OCI-LY1 (cell line): ENCODE data around the gene RWDD3.

Experiments
- H2AFZ ChIP-seq: fragments of 200-600 bp; sonication (generic), shearing (Covaris generic); 2 replicates; pipeline ENCODE4 v1.6.0; 2014; ENCODE audit warnings: antibody characterized with exemption, mild to moderate bottlenecking, low read length
- H3F3A ChIP-seq: fragments of 200-600 bp; sonication (generic), shearing (Covaris generic); 2 replicates; pipeline ENCODE4 v1.6.0; 2014; ENCODE audit warnings: mild to moderate bottlenecking, antibody characterized with exemption, low read length, moderate library complexity; ENCODE audit not compliant: insufficient read depth
- H3K27ac ChIP-seq: fragments of 200-600 bp; sonication (generic); 2 replicates; pipeline ENCODE4 v1.5.1; 2014; ENCODE audit warnings: low read length, mixed run types, mild to moderate bottlenecking, low read depth; ENCODE audit not compliant: poor library complexity, severe bottlenecking
- H3K27me3 ChIP-seq: fragments of 200-600 bp; sonication (generic); 2 replicates; pipeline ENCODE4 v1.6.0; 2014; ENCODE audit warnings: antibody characterized with exemption, mild to moderate bottlenecking, low read length, moderate library complexity; ENCODE audit not compliant: insufficient read depth
- H3K36me3 ChIP-seq: fragments of 200-600 bp; sonication (generic); 2 replicates; pipeline ENCODE4 v1.6.1; 2014; ENCODE audit warnings: mild to moderate bottlenecking, antibody characterized with exemption, low read length, moderate library complexity, mixed read lengths; ENCODE audit not compliant: insufficient read depth
- H3K4me1 ChIP-seq: fragments of 200-600 bp; sonication (generic); 2 replicates; pipeline ENCODE4 v1.5.1; 2014; ENCODE audit warnings: mild to moderate bottlenecking, low read length, moderate library complexity; ENCODE audit not compliant: insufficient read depth, severe bottlenecking
- H3K4me2 ChIP-seq: fragments of 200-600 bp; sonication (generic), shearing (Covaris generic); 2 replicates; pipeline ENCODE4 v1.6.1; 2014; ENCODE audit warnings: low read length
- H3K4me3 ChIP-seq: fragments of 200-600 bp; sonication (generic); 2 replicates; pipeline ENCODE4 v1.5.1; 2014; ENCODE audit warnings: low read length, low read depth, mild to moderate bottlenecking, mixed read lengths; ENCODE audit not compliant: poor library complexity, severe bottlenecking
- H3K79me2 ChIP-seq: fragments of 200-600 bp; shearing (Covaris generic); 2 replicates; pipeline ENCODE4 v1.6.1; 2016; ENCODE audit warnings: mixed run types, low read length, mixed read lengths; ENCODE audit not compliant: insufficient read depth
- H3K9ac ChIP-seq: fragments of 200-600 bp; sonication (generic), shearing (Covaris generic); 2 replicates; pipeline ENCODE4 v1.6.1; 2014; ENCODE audit warnings: mild to moderate bottlenecking, low read length, mixed read lengths
- H3K9me2 ChIP-seq: fragments of 200-600 bp; sonication (generic), shearing (Covaris generic); 2 replicates; pipeline ENCODE4 v1.6.1; 2014; ENCODE audit warnings: low read depth, mild to moderate bottlenecking, low read length, mixed read lengths
- H3K9me3 ChIP-seq: fragments of 200-600 bp; shearing (Covaris generic); 2 replicates; pipeline ENCODE4 v1.6.1; 2014; ENCODE audit warnings: low read length, mixed read lengths
- H4K20me1 ChIP-seq: fragments of 200-600 bp; sonication (generic), shearing (Covaris generic); 2 replicates; pipeline ENCODE4 v1.6.0; 2016; ENCODE audit warnings: mild to moderate bottlenecking, low read length; ENCODE audit not compliant: insufficient read depth
- EZH2 ChIP-seq: fragments of 200-600 bp; sonication (generic), shearing (Covaris generic); IDR thresholded peaks from 2 replicates; pipeline ENCODE4 v1.8.0; 2017; ENCODE audit warnings: borderline replicate concordance, mixed run types, mild to moderate bottlenecking, antibody characterized with exemption, low read length, moderate library complexity, mixed read lengths
- TF ChIP-seq, protein P1 (sequence below): fragments of 200-600 bp; sonication (generic), shearing (Covaris generic); IDR thresholded peaks from 2 replicates; pipeline ENCODE4 v1.5.1; 2017; ENCODE audit warnings: mild to moderate bottlenecking, antibody characterized with exemption, low read length, moderate library complexity, mixed read lengths

The RWDD3 gene

DNA sequence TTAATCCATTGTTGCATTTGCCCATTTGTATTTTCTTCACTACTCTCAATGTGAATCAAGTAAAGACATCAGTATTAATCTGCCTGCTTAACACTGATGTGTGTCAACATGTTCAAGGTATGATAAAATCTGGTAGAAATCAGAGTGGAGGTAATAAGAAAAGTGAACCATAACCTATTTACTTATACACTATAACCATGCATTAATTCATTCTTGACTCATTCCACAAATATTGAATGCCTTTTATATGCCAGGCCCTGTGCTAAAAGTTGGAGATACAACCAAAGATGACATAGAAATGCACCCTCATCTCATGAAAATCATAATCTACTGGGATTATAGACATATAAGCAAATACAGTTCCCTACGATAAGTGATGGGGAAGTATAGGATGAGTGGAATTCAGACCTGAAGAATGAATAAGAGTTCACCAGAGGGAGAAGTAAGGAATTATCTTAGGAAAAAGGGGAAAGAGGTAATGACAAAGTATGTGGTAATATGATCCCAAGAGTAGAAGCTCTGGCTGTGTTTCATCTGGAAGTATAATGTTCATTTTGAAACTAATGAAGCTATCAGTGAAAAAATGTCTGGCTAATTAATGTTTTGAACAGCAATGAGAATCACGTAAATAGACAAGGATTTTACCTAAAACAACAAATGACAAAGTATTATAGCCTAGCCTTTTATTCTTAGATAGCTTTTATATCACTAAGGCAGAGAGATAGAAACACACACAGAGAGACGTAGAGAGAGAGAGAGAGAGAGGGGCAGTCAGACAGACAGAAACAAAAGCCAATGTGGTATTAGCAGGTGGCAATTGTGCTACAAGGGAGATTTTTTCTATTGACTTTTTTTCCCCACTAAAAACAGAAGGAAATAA, 7.0 kb upstream of the RWDD3 start:
- H3K27me3 ChIP-seq = no peaks in the 10 kb centered on the region
- H3K9ac ChIP-seq = no peak overlapping the region
- no peaks in the 10 kb centered on the region for H4K20me1 ChIP-seq
- no peak overlapping the region for H3K4me3 ChIP-seq
- H3K79me2 ChIP-seq = no peaks in the 10 kb centered on the region
- no peaks in the 10 kb centered on the region for H3K4me1 ChIP-seq
- no peaks in the 10 kb centered on the region for H3F3A ChIP-seq
- H3K36me3 ChIP-seq = no peaks in the 10 kb centered on the region
- H3K27ac ChIP-seq = no peak overlapping the region
- H3K4me2 ChIP-seq = no peak overlapping the region
- no peaks in the 10 kb centered on the region for H3K9me3 ChIP-seq
- TF ChIP-seq, protein P1, sequence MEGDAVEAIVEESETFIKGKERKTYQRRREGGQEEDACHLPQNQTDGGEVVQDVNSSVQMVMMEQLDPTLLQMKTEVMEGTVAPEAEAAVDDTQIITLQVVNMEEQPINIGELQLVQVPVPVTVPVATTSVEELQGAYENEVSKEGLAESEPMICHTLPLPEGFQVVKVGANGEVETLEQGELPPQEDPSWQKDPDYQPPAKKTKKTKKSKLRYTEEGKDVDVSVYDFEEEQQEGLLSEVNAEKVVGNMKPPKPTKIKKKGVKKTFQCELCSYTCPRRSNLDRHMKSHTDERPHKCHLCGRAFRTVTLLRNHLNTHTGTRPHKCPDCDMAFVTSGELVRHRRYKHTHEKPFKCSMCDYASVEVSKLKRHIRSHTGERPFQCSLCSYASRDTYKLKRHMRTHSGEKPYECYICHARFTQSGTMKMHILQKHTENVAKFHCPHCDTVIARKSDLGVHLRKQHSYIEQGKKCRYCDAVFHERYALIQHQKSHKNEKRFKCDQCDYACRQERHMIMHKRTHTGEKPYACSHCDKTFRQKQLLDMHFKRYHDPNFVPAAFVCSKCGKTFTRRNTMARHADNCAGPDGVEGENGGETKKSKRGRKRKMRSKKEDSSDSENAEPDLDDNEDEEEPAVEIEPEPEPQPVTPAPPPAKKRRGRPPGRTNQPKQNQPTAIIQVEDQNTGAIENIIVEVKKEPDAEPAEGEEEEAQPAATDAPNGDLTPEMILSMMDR = no peak
- no peak for TF ChIP-seq EZH2
- no peaks in the 10 kb centered on the region for H3K9me2 ChIP-seq
- H2AFZ ChIP-seq = no peak overlapping the region

DNA sequence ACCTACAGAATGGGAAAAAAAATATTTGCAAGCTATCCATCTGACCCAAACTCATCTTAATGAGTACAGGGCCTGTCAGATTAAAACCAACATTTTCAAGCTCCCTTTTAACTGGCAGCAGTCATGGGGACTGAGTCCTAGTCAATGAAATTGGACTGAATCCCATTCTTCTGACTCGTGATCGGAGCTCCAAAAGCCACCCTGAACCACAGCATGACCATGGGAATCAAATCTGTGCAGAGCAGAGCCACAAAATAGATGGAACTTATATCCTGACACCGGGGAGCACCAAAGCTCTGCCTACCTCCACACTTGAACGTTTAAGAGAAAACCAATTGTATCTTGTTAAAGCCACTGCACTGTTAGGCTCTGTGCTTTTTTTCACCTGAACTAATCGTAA, 5.0 kb upstream of the RWDD3 start:
- no peak overlapping the region for H3K4me3 ChIP-seq
- H2AFZ ChIP-seq = no peak overlapping the region
- H3K4me1 ChIP-seq = peaks cover 6% of the 10 kb centered on the region
- H4K20me1 ChIP-seq = no peaks in the 10 kb centered on the region
- no peak overlapping the region for H3K4me2 ChIP-seq
- H3K36me3 ChIP-seq = no peaks in the 10 kb centered on the region
- H3K9ac ChIP-seq = no peak overlapping the region
- TF ChIP-seq, protein P1 = no peak
- no peak for TF ChIP-seq EZH2
- no peaks in the 10 kb centered on the region for H3K79me2 ChIP-seq
- H3K9me2 ChIP-seq = no peaks in the 10 kb centered on the region
- no peaks in the 10 kb centered on the region for H3F3A ChIP-seq
- H3K27me3 ChIP-seq = no peaks in the 10 kb centered on the region
- no peak overlapping the region for H3K27ac ChIP-seq
- H3K9me3 ChIP-seq = no peaks in the 10 kb centered on the region

DNA sequence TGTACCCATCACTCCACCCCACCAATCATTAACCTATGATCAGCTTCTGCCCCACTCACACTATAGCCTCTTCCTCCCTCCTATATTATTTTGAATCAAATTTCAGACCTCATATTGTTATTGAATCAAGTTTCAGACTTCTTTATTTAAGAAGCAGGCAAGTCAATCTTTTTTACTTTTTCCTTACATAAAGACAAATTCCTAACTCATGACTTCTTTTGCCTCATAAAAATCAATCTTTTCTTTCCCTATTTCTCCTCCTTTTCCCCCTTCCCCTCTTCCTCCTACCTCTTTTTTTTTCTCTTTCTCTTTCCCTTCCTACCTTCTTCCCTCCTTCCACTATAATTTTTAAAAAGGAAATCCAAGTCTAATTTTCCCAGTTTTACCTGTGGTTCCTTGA, 4.3 kb upstream of the RWDD3 start:
- H3K9ac ChIP-seq = no peak overlapping the region
- H3K27me3 ChIP-seq = no peaks in the 10 kb centered on the region
- no peak overlapping the region for H3K4me2 ChIP-seq
- no peak for TF ChIP-seq EZH2
- TF ChIP-seq, protein P1 = no peak
- H2AFZ ChIP-seq = no peak overlapping the region
- no peaks in the 10 kb centered on the region for H3K9me2 ChIP-seq
- no peaks in the 10 kb centered on the region for H3K36me3 ChIP-seq
- no peak overlapping the region for H3K4me3 ChIP-seq
- no peaks in the 10 kb centered on the region for H4K20me1 ChIP-seq
- peaks cover 8% of the 10 kb centered on the region for H3K4me1 ChIP-seq
- no peaks in the 10 kb centered on the region for H3K79me2 ChIP-seq
- H3K9me3 ChIP-seq = no peaks in the 10 kb centered on the region
- H3K27ac ChIP-seq = no peak overlapping the region
- no peaks in the 10 kb centered on the region for H3F3A ChIP-seq
